Embryonic facial prominence (tissue), 1 donor: Measurements from ENCODE around the gene ANKLE1.

ENCODE experiments used
- DNase-seq: peaks from one replicate; pipeline ENCODE4 v3.0.0-alpha.2; 2016; ENCODE audit errors: extremely low spot score

ANKLE1 gene, protein sequence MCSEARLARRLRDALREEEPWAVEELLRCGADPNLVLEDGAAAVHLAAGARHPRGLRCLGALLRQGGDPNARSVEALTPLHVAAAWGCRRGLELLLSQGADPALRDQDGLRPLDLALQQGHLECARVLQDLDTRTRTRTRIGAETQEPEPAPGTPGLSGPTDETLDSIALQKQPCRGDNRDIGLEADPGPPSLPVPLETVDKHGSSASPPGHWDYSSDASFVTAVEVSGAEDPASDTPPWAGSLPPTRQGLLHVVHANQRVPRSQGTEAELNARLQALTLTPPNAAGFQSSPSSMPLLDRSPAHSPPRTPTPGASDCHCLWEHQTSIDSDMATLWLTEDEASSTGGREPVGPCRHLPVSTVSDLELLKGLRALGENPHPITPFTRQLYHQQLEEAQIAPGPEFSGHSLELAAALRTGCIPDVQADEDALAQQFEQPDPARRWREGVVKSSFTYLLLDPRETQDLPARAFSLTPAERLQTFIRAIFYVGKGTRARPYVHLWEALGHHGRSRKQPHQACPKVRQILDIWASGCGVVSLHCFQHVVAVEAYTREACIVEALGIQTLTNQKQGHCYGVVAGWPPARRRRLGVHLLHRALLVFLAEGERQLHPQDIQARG

GRCh38 chr19:17281391-17282304 lies at the start of gene ANKLE1:
Gene ANKLE1 (plus strand): TSS chr19:17281901. CDS start chr19:17281921, 20 bp downstream.
- DNase-seq, result no peak

GRCh38 chr19:17232258-17232657 lies 49.4 kb upstream of the ANKLE1 start:
- DNase-seq, result no peak

DNA sequence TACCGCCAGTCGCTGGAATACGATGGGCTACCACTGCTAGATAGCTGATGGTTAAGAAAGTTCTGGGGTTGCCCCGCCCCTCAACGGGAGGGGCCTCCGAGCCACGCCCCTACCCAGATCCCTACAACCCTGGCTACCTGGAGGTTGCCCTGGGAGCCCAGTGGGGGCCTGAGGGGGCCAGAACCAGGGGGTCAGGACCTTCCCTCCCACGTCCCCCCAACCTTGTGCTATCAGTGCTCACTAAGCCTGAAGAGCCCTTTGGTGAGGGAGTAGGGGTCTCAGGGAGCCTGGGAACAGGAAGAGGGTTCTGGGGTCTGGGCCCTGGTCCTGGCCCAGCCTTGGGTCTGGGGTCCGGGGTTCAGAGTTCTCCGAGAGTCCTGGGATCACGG lies 46.8 kb upstream of the ANKLE1 start:
- peak; percentile 5 for DNase-seq

DNA sequence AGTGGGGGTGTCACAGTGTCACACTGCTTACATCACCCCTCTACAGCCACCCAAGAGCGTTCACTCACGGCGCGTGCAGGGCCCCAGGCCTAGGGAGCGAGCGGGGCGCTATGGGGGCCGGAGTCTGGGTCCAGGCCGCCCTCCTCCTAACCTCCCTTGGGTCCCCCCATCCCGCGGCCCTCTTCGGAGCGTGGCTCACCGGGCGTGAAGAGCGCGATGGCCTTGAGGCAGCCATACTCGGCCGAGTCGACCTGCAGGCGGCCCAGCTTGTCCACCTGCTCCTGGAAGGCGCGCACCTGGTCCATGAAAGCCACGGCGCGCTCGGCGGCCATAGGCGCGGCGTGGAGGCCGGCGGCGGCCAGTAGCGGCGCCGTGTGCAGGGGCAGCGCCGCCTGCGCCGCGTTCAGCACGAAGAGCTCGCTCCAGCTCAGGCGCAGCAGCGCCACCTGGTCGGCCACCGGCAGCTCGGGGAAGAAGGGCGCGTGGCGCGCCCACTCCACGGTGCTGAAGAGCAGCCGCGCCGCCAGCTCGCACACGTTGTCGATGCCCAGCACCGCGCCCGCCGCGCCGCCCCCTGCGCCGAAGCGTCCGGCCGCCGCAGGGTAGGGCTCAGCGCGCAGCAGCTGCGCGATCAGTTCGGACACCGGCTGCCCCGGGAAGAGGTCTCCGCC lies 46.3 kb upstream of the ANKLE1 start:
- peak; percentile 6 for DNase-seq

- DNase-seq, result no peak
Observed at GRCh38 chr19:17235971-17236777, 45.5 kb upstream of the ANKLE1 start.

DNA sequence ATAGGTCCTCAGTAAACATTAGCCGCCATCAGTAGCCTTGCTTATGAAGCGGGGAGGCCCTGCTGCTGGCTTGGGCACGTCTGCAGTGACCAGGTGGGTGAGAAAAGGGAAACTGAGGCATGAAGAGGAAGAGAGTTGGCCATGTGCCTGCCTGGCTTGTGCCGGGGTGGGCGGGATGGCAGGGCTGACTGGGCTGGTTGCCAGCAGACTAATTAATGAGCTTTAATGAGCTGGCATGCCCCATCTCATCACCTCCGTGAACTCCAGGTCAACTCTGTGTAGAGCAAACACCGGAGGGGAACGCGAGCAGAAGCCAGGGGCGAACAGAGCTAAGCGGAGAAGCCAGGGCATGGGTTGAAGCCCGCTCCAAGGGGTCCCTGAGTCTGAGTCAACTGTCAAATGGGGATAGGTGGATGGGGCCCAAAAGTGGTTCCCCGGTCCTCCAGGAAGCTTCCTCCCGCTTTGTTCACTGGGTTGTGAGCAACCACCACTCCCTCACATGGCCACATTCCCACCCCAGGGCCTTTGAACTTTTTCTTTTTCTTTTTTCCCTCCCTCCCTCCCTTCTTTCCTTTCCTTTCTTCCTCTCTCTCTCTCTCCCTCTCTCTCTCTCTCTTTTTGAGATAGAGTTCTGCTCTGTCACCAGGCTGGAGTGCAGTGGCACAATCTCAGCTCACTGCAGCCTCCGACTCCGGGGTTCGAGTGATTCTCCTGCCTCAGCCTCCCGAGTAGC lies 44.7 kb upstream of the ANKLE1 start:
- DNase-seq, result no peak

- no peak for DNase-seq
Observed at GRCh38 chr19:17237747-17238706, 43.7 kb upstream of the ANKLE1 start.

DNA sequence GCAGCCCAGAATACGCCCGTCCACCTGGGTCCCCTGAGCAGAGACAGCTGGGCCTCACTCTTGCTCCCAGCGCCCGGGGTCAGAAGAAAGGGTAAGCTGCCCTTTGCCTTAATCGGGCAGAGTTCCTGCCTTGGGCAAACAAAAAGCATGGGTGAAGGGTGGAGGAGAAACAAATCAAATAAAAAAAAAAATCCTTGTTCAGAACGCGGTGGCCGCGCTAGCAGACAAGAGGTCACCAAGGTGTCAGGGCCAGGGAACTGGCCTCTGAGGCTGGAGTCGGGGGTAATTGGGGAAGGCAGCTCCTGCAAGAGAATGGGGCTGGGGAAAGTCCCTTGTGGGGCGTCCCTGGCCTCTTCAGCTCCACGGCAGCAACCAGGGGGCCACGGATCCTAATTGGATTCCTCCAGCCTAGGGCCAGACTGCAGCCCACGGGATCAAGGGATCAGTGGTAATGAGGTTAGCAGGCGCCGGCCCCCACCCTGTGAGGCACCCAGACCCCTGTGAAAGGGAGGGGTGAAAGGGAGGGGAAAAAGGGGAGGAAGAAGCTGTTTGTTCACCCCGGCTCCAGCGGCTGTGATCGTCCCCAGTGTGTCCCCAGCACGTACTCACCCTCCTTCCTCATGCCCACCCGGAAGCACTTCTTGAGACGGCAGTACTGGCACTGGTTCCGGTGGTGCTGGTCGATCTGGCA lies 41.5 kb upstream of the ANKLE1 start:
- DNase-seq, result no peak

DNA sequence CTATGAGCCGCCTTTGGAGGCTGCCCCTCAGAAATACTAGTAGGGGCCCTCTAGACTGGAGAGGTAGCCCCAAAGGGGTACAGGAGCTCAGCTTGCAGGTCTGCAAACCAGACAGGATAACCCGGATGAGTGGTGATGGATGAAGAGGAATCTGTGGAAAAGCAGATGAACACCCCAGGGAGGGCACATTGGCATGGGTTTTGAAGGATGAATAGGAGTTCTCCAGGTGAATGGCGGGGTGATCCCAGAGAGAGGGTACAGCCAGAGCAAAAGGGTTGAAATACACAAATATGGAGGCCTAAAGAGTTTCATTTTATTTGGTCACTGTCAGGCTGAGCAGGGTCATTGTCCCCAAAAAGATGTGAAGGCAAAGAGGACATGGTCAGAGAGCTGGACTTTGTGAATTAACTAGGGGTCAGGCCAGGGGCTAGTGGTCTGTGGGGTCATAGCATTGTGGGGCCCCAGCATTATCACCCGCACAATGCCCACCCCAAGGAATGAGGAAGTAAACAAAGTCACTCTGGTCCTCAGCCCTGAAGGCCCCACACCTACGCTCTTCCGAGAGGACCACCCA lies 40.8 kb upstream of the ANKLE1 start:
- DNase-seq, result no peak

DNA sequence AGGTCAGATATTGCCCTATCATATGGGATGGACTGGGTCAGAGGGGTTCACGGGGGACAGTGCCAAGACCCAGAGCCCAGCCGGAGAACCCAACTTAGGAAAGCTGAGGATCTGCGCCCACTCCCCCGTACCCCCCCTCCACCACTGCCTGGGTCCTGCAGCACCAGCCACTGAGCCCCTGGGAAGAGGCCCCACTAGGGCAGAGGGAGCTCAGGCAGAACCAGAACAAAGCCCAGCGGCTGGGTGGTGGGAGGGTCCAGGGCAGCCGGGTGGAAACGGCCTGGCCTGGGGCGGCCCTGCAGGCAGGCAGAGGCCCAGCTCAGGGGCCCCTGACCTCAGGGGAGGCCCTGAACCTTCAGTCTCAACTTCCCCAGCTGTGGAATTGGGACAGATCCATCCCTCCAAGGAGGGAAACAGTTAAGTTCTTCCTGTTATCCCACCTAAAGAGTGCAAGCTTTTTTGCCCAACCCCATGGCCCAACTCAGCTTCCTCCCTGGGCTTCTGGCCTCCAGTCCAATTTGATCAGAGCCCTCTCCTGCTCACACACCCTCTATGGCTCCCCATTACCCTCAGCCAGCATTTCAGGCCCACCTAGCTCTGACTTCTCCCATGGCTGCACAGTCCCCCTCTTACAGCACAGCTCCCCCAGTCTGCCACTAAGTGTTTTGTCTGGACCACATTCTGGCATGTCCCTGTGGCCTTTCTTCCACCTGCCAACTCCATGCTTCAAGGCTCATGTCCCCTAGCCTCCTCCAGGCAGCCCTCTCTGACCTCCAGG lies 39.1 kb upstream of the ANKLE1 start:
- DNase-seq, result no peak

DNA sequence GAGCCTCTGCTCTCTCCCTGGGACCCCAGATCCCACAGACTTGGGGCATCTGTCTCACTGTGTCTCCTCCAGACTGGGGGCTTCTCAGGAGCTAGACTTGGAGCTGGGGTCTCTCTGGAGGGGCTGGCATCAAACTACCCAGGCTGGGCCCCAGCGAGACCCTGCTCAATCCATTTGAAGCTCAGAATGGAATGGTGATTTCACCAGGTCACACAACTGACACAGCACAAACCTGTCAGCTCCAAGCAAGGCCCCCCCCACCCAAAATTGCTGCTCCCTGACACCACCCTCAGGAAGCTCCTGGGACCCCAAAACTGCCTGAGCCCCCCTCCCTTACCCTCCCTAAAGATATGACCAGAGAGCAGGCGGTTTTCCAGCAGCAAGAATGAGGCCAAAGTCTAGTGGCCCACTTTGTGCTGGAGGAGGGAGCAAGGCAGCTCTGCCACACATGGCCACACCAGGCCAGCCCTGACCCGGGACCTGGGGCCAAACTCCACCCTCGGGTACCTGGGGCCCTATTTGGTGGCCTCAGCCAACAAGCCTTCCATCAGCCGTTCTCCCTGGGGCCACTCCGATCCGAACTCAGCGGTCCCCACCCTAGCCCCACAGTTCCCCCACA lies 38.4 kb upstream of the ANKLE1 start:
- no peak for DNase-seq

- no peak for DNase-seq
Observed at GRCh38 chr19:17243830-17244617, 37.7 kb upstream of the ANKLE1 start.

DNA sequence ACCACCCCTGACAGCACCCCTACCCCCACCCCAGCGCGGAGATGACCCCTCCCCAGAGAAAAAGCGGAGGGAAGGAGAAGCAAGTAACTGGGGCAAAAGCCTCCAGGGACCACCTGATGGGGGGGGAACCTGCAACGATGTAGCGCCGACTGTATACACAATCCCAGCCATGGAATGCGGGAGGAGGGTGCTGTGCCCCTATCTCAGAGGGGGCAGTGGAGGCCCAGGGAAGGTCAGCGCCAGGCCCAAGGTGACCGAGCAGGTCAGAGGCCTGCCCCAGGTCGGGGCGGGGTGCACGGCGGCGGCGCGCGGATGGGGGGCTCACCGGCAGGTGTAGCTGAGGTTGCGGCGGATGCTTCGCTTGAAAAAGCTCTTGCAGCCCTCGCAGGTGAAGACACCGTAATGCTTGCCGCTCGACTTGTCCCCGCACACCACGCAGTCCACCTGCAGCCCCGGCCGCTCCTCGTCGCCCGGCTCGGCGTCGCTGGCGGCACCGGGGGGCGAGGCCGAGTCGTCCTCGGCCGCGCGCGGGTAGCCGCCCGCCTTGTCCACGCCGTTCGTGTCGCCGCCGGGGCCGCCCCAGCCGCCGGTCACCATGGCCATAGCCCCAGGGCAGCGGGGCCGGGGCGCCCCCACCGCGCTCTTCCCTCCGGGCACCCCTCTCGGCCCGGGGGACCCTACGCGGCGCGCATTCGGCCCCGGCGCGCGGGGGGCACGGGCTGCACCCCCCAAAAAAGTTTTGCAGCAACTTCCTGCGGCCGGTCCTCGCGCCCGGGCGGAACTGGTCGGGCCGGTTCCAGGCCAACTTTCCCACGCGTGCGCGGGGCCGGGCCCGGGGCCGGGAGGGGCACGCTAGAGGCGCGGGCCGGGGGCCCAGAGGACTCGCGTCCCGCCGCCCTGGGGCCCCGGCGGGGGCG lies 36.8 kb upstream of the ANKLE1 start:
- no peak for DNase-seq

- DNase-seq, result no peak
Observed at GRCh38 chr19:17245535-17245984, 36.1 kb upstream of the ANKLE1 start, which contains the start of gene NR2F6. Gene NR2F6 (minus strand): TSS chr19:17245919. CDS start chr19:17245220, 699 bp downstream.
